OCI-LY7 (cell line): ENCODE measurements around the gene TSHZ2. TPM values are rescaled to one million over a fixed set of nuclear protein-coding genes. Genes with fewer than 3 reads are reported as not detected.
"Not testable (repeated sequence)": the region's sequence is repeated elsewhere in the genome, so short reads cannot be mapped to it uniquely, and the experiment has no call there.

Experiments
- BruUV-seq: library from RNA; stranded (reverse); fragments of 400-500 nt; replicated peaks from 2 replicates; lab custom pipeline; 2021; lab: Mats Ljungman, UMichigan
- CTCF ChIA-PET: fragments of 300-600 bp; sonication (Branson Sonifier 250); formaldehyde crosslinking; loops from one replicate; lab custom pipeline; 2022; ENCODE audit warnings: antibody characterized with exemption; ENCODE audit not compliant: unreplicated experiment; lab: Charles Lee
- POLR2A ChIA-PET: fragments of 300-600 bp; sonication (Branson Sonifier 250); formaldehyde crosslinking; loops from one replicate; lab custom pipeline; 2022; ENCODE audit warnings: antibody characterized with exemption; lab: Charles Lee
- DNase-seq: peaks from one replicate; pipeline ENCODE4 v3.0.0-alpha.2; 2015; ENCODE audit warnings: low spot score
- H2AFZ ChIP-seq: fragments of 200-600 bp; sonication (generic), shearing (Covaris generic); 2 replicates; pipeline ENCODE4 v1.6.1; 2014; ENCODE audit warnings: mild to moderate bottlenecking, antibody characterized with exemption, low read length, moderate library complexity
- H3K27ac ChIP-seq: fragments of 200-600 bp; sonication (generic); 2 replicates; pipeline ENCODE4 v1.5.1; 2014; ENCODE audit warnings: mixed run types, low read depth, mild to moderate bottlenecking, moderate library complexity, low read length, inconsistent platforms; ENCODE audit not compliant: poor library complexity, severe bottlenecking
- H3K36me3 ChIP-seq: fragments of 200-600 bp; sonication (generic); 2 replicates; pipeline ENCODE4 v1.6.1; 2014; ENCODE audit warnings: mild to moderate bottlenecking, antibody characterized with exemption, low read length, moderate library complexity, mixed read lengths; ENCODE audit not compliant: insufficient read depth
- H3K4me1 ChIP-seq: fragments of 200-600 bp; sonication (generic); 2 replicates; pipeline ENCODE4 v1.5.1; 2014; ENCODE audit warnings: mild to moderate bottlenecking, low read length; ENCODE audit not compliant: insufficient read depth, poor library complexity, severe bottlenecking
- H3K4me2 ChIP-seq: fragments of 200-600 bp; sonication (generic); 2 replicates; pipeline ENCODE4 v1.6.1; 2014; ENCODE audit warnings: mild to moderate bottlenecking, low read length
- H3K4me3 ChIP-seq: fragments of 200-600 bp; sonication (generic); 2 replicates; pipeline ENCODE4 v1.5.1; 2014; ENCODE audit warnings: mild to moderate bottlenecking, low read depth, low read length; ENCODE audit not compliant: poor library complexity, severe bottlenecking
- H3K79me2 ChIP-seq: fragments of 200-600 bp; sonication (generic); 2 replicates; pipeline ENCODE4 v1.6.1; 2016; ENCODE audit warnings: low read depth, mild to moderate bottlenecking, low read length, moderate library complexity, mixed read lengths; ENCODE audit not compliant: insufficient read depth
- H3K9me2 ChIP-seq: fragments of 200-600 bp; sonication (generic); 2 replicates; pipeline ENCODE4 v1.6.1; 2016; ENCODE audit warnings: mild to moderate bottlenecking, low read length, mixed read lengths; ENCODE audit not compliant: insufficient read depth
- H3K9me3 ChIP-seq: fragments of 200-600 bp; sonication (generic); 2 replicates; pipeline ENCODE4 v1.6.1; 2014; ENCODE audit warnings: mild to moderate bottlenecking, mixed run types, low read length, mixed read lengths
- H4K20me1 ChIP-seq: fragments of 200-600 bp; sonication (generic); 2 replicates; pipeline ENCODE4 v1.6.1; 2014; ENCODE audit warnings: mild to moderate bottlenecking, antibody characterized with exemption, low read length, moderate library complexity, mixed read lengths; ENCODE audit not compliant: insufficient read depth
- EZH2phosphoT487 ChIP-seq: fragments of 200-600 bp; sonication (generic); IDR thresholded peaks from 2 replicates; pipeline ENCODE4 v1.6.1; 2018; ENCODE audit warnings: low read depth, borderline replicate concordance, mild to moderate bottlenecking, mixed run types, antibody characterized with exemption, low read length, moderate library complexity, mixed read lengths
- intact Hi-C: fragments of 100-400 bp; cut with micrococcal nuclease; formaldehyde crosslinking; loops from one replicate; pipeline ENCODE4 v1.10.0; 2022; ENCODE audit not compliant: unreplicated experiment
- total RNA-seq, 2 experiments: library from RNA; depleted of rRNA in 1 of 2; stranded (reverse); fragments of >200 nt in 1 of 2; shearing (Covaris generic) in 1 of 2; gene quantifications; 2 replicates each; pipeline ENCODE4 v1.2.3, GENCODE V29; 2014 to 2022
- TF ChIP-seq, protein P1 (sequence below): fragments of 200-600 bp; sonication (generic); conservative IDR thresholded peaks from 2 replicates; pipeline ENCODE4 v1.5.1; 2014; ENCODE audit warnings: mild to moderate bottlenecking, antibody characterized with exemption, low read length, moderate library complexity, mixed read lengths

The TSHZ2 gene
- total RNA-seq, 2 experiments from 2014 or later = not detected

DNA sequence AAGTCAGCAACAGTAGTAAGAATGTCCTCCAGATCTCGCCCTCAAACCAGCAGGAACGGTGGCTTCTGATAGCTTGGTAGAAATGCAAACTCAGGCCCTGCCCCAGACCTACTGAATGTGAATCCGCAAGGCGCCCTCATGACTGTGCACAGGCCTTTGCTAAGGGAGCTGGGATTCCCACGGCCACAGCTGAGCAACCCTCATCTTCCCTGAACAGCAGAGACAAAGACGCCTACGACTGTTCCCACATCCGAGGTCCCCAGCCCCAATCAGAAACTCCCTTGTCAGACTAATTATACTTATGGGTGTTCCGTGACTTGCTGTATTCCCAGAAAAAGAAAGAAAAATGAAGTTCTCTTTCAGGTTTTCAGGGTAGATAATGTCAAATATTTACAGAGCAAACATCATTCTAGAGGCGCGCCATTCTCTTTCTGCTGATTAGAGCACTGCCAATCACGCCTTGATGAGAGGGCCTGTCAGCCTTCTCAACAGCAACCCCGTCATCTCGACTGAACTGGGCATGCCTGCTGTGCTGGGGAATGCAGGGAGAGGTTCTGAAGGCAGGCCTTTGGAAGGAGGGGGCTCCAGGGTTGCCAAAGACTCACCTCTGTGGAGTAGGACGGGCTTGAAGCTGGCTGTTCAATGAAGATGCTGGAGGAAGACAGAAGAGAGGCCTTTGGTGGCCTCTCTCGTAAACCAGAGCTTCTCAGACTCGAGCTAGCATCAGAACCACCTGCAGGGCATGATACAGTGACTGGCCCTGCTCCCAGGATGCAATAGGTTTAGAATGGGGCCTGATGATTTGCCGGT, 541.5 kb downstream of the TSHZ2 start:
- Histone ChIP-seq H3K4me3 (no peak overlapping the region), H3K4me2 (no peak overlapping the region), H3K79me2 (no peaks in the 10 kb centered on the region), H2AFZ (no peak overlapping the region; the same call in 1 of the 2 replicates), H3K4me1 (no peaks in the 10 kb centered on the region), H3K36me3 (no peaks in the 10 kb centered on the region), H3K9me2 (no peaks in the 10 kb centered on the region), H3K9me3 (no peaks in the 10 kb centered on the region), H3K27ac (no peak overlapping the region), H4K20me1 (no peaks in the 10 kb centered on the region)
- no peak for TF ChIP-seq EZH2phosphoT487
- TF ChIP-seq, protein P1, sequence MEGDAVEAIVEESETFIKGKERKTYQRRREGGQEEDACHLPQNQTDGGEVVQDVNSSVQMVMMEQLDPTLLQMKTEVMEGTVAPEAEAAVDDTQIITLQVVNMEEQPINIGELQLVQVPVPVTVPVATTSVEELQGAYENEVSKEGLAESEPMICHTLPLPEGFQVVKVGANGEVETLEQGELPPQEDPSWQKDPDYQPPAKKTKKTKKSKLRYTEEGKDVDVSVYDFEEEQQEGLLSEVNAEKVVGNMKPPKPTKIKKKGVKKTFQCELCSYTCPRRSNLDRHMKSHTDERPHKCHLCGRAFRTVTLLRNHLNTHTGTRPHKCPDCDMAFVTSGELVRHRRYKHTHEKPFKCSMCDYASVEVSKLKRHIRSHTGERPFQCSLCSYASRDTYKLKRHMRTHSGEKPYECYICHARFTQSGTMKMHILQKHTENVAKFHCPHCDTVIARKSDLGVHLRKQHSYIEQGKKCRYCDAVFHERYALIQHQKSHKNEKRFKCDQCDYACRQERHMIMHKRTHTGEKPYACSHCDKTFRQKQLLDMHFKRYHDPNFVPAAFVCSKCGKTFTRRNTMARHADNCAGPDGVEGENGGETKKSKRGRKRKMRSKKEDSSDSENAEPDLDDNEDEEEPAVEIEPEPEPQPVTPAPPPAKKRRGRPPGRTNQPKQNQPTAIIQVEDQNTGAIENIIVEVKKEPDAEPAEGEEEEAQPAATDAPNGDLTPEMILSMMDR = no peak
- intact Hi-C loops = no loop called here
- DNase-seq = no peak
- BruUV-seq = no TSS peak
- ChIA-PET POLR2A (interaction anchor here (0.5 to 0.7 kb wide), 2 partner anchors 15 to 19 kb away, joined by 3 to 4 read pairs; no protein-coding TSS in a partner anchor), CTCF (no interaction called here)

DNA sequence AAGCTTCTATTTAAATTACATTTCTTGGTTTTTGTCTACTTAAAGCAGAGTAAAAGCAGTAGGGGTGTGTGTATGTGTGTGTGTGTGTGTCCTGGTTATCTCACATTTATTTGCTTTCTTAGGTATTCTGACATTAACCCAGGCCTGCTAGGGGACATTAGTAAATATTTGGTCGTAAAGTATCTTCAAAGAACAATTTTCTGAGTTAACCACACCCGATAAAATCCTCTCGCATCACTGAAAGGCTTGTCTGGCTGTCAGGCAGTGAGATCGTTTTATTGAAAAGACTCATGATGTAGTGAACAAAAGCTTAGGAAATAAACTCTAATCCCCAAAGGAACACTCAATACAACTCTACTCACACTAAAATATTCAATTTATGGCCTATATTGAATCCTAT, 543.6 kb downstream of the TSHZ2 start:
- TF ChIP-seq, protein P1 = no peak
- TF ChIP-seq EZH2phosphoT487 = no peak
- no peak overlapping the region for H3K27ac ChIP-seq
- intact Hi-C loops = no loop called here
- no peaks in the 10 kb centered on the region for H4K20me1 ChIP-seq
- no peak overlapping the region for H3K4me2 ChIP-seq
- no TSS peak for BruUV-seq
- no peak for DNase-seq
- no peaks in the 10 kb centered on the region for H3K36me3 ChIP-seq
- CTCF ChIA-PET = no interaction called here
- no peaks in the 10 kb centered on the region for H3K4me1 ChIP-seq
- no peaks in the 10 kb centered on the region for H3K79me2 ChIP-seq
- no peaks in the 10 kb centered on the region for H3K9me2 ChIP-seq
- POLR2A ChIA-PET = interaction anchor here (0.6 kb wide), 2 partner anchors 14 to 146 kb away, joined by 3 to 4 read pairs; no protein-coding TSS in a partner anchor
- H3K4me3 ChIP-seq = no peak overlapping the region
- no peaks in the 10 kb centered on the region for H3K9me3 ChIP-seq
- no peak overlapping the region for H2AFZ ChIP-seq

DNA sequence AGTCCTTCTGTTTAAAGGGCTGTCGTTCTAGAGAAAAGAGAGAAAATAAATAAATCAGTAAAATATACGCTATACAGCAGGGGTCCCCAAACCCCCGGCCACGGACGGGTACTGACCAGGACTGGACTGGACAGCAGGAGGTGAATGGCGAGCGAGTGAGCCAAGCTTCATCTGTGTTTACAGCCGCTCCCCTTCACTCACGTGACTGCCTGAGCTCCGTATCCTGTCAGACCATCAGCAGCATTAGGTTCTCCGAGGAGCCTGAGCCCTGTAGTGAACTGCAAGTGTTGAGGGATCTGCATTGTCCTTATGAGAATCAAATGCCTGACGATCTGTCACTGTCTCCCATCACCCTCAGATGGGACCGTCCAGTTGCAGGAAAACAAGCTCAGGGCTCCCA, 545.0 kb downstream of the TSHZ2 start:
- no TSS peak for BruUV-seq
- Histone ChIP-seq H3K9me3 (no peaks in the 10 kb centered on the region), H3K4me2 (no peak overlapping the region), H3K27ac (no peak overlapping the region), H4K20me1 (no peaks in the 10 kb centered on the region), H3K4me1 (no peaks in the 10 kb centered on the region), H3K36me3 (no peaks in the 10 kb centered on the region), H3K4me3 (no peak overlapping the region), H2AFZ (no peak overlapping the region), H3K9me2 (no peaks in the 10 kb centered on the region), H3K79me2 (no peaks in the 10 kb centered on the region)
- ChIA-PET POLR2A (no interaction called here), CTCF (interaction anchor here (0.6 kb wide), 1 partner anchor 522 kb away, joined by 3 read pairs; no protein-coding TSS in a partner anchor)
- TF ChIP-seq, protein P1 = no peak
- no peak for TF ChIP-seq EZH2phosphoT487
- no peak for DNase-seq
- intact Hi-C loops = no loop called here

DNA sequence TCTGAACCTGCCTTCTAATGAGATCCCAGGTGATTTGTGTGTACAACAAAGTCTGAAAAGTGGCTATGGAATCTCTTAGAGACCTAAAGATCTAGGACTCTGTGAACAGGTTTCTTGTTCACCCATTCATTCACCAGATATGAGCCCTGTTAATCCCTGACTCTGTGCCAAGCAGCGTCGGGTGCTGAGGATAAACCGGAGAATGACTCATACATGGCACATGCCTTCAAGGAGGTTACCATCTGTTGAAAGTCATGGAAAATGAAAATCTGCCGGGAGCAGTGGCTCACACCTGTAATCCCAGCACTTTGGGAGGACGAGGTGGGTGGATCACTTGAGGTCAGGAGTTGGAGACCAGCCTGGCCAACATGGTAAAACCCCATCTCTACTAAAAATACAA, 549.3 kb downstream of the TSHZ2 start:
- H3K36me3 ChIP-seq, CTCF ChIA-PET, H2AFZ ChIP-seq, POLR2A ChIA-PET, H3K9me3 ChIP-seq, DNase-seq, intact Hi-C loops, H3K4me3 ChIP-seq, BruUV-seq, H3K79me2 ChIP-seq, H3K4me2 ChIP-seq, H4K20me1 ChIP-seq, H3K27ac ChIP-seq, H3K4me1 ChIP-seq, H3K9me2 ChIP-seq: not testable (repeated sequence)
